Endometrium (tissue), 2 donors: ENCODE results near the gene ASTN2.
A peak's percentile ranks its signal among the peaks of the same experiment; 100 is the strongest.

Experiments
- FAIRE-seq: peaks from 2 replicates; lab custom pipeline; 2012; peaks lifted over from hg19 to GRCh38; lab: Jason Lieb, UNC
- donor health status: control.
- donor health status: control.

The ASTN2 gene

DNA sequence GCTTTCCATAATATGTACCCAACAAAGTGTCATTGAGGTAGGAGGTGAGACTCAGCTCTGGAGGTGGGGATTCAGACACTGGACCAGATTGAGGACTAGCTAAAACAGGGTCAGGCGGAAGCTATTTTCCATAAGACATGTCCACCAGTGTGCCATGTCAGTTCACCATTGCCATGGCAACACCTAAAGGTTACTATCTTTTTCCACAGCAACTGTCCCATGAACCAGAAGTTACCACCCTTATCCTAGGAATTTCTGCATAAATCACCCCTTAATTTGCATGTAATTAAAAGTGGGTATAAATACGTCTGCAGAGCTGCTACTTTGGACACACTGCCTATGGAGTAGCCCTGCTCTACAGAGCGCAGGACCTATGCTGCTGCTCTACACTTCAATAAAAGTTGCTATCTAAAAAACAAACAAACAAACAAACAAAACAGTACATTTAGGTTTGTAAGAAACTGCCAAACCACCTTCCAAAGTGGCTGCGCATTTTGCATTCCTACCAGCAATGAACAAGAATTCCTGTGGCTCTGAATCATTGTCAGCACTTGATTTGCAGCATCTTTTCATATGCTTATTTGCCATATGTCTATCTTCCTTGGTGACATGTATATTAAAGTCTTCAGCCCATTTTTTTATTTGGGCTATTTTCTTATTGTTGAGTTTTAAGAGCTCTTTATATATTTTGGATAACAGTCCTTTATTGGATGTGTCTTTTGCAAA lies 745.7 kb downstream of the ASTN2 start:
- FAIRE-seq, result no peak

DNA sequence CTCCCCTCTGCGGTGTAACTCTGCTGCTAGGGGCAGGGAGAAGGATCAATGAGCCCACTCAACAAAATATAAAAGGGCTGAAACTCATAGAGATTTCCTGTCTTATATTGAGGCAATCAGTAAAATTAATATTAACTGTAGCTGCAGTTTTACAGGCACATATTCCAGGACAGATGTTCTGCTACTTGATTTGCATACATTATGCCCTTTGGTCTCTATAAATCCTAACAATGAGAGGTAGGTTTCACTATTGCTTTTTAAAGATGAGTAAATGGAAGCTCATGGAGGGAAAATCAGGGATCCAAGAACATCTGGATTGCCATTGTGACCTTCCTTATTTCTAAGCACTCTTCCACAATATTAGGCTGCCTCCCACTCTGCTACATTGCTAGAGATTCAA lies 751.3 kb downstream of the ASTN2 start:
- FAIRE-seq, result no peak

GRCh38 chr9:116662646-116663310 lies 752.1 kb downstream of the ASTN2 start:
- FAIRE-seq, result peak; percentile 83

- peak; percentile 89 for FAIRE-seq
Measured at GRCh38 chr9:116661037-116661954, 753.6 kb downstream of the ASTN2 start.

GRCh38 chr9:116658265-116658664 lies 756.6 kb downstream of the ASTN2 start:
- no peak for FAIRE-seq

DNA sequence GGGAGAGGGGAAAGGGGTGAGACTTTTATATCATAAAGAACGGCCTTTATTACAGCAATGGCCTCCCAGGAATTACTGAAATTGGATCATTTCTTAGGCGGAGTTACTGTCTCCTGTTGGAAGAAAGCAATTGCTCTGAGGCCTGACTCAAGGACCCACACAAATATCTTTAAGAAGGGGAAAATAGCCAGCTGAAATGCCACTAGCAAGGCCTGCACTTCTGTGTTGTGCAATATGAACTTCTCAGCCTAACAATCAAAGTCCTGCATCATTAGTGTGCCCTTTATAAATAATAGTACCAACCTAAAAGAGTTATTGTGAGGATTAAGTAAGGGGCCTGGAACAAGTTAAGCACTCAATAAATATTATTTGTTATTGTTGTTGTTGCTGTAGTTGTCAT lies 757.9 kb downstream of the ASTN2 start:
- no peak for FAIRE-seq

- no peak for FAIRE-seq
Measured at GRCh38 chr9:116656501-116656971, 758.3 kb downstream of the ASTN2 start.

GRCh38 chr9:116654059-116654355 lies 760.9 kb downstream of the ASTN2 start:
- FAIRE-seq, result no peak

DNA sequence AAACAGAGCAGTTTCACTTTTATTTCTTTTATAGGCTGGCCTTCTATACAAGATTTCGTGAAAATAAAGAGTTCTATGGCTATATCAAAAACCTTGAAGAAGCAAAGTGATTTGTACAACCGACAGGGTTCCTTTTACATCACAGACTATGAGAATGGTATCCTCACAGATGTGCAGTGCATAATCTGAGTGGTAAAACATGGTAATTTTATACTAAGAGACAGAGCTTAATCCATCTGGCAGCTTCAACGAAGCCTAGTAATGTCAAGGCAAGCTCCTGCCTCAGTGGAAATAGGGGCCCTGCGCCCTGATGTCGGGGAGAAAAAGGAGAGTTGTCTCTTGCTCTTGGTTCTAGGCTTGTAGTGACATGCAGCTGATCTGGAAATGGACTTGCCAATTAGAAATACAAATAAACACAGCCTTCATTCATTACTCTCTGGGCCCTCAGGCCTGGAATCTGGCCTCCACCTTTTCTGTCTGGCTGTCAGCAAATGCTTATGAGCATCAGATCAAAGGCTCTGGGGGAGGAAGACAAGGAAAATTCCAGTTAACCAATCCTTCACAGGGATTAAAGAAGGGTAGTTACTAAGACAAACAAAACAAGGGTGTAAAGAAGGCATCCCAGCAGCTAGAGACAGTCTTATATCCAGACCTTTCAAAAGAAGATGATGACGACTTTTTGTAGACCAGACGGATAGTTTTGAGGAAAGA lies 761.4 kb downstream of the ASTN2 start:
- FAIRE-seq, result no peak

DNA sequence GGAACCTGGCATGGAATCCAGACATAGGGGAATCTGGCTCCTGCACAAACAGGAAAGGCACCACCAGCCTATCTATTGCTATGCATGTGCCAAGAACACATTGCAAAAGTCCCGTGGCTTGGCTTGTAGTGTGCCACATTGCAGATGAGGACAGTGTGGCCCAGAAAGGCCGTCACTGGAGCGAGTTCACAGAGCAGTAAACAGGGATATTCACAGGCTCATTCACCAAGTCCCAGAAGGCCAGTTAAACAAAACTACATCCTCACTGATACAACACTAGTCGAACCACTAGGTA lies 767.4 kb downstream of the ASTN2 start:
- FAIRE-seq, result no peak

DNA sequence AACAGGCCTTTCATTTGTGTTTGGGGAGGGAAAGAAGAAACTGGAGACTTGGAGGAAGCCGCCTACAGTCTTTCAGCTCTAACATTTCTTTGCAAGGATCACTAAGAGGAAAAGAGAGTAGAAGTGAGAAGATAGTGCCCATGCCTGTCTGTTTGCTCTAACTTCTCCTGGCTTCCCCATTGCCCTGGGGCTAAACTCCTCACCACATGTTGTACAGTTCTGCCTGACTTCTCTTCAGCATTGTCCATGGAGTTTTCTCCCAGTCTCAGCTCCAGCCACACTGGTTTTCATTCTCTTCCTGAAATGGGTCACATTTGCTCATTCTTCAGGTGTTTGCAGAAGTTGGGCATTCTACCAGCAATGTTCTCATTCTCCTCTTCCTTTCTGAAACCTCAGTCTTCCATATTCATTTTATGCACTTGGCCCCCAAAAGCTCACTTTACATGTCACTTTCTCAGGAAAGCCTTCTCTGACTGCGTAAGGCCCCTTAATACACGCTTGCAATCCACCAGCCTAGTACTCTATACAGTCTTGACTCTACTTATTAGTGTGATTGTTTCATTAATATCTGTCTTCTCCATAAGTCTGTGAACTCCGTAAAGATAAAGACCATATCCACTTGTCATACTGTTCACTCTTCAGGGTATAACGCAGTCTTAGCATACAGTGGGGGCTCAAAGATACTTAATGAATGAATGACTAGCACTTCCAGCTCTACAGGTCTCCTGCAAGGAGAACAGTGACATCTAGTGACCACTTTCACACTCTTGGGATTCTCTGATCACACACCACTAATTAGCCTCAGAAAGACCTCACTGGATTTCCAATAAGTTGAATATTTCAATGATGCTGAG lies 768.0 kb downstream of the ASTN2 start:
- FAIRE-seq, result no peak

- no peak for FAIRE-seq
Measured at GRCh38 chr9:116644091-116644688, 770.7 kb downstream of the ASTN2 start.

GRCh38 chr9:116643691-116644090 lies 771.2 kb downstream of the ASTN2 start:
- FAIRE-seq, result no peak

GRCh38 chr9:116641292-116642059 lies 773.4 kb downstream of the ASTN2 start:
- no peak for FAIRE-seq

DNA sequence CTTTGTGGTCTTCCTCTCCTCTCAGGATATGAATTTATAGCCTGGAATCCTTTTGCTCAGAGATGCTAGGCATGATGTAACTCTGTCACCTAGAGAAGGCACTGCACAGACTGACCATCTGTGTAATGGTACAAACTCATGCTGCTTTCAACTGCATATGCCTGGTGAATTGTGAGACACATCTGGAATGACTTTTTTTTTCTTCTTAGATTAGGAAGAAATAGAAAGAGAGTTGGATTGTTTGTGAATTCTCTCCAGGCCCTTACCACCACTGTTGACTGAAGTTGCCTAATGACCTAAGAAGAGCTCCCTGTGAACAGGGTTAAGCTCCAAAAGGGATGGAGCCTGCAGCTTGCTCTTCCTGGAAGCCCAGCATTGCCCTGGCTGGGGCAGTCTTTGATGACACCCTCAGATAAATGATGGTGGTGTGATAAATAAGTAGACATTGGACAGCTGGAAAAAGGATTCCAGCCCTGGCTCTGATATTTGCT lies 775.6 kb downstream of the ASTN2 start:
- FAIRE-seq, result no peak

GRCh38 chr9:116635908-116636307 lies 778.9 kb downstream of the ASTN2 start:
- FAIRE-seq, result no peak

- FAIRE-seq, result no peak
Measured at GRCh38 chr9:116632990-116633838, 781.6 kb downstream of the ASTN2 start.

GRCh38 chr9:116629634-116630033 lies 785.2 kb downstream of the ASTN2 start:
- no peak for FAIRE-seq

DNA sequence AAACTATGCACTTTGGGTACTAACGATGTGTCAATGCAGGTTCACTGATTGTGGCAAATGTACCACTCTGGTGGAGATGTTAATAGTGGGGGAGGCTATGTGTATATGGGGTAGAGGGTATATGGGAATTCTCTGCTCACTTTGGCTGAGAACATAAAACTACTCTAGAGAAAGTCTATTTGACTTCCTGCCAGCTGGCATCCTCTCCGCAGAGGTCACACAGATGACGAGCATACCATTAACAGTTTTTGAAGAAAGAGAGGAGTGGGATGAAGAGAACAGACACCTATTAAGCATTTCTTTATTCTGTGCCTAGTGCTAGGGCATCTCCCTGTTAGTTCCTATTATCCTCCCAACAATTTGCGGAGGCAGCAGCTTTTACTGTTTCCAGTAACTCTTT lies 786.1 kb downstream of the ASTN2 start:
- FAIRE-seq, result no peak
